Measurements from ENCODE around the gene ATP13A1.

Gene ATP13A1

GRCh38 chr19:19636573-19637185 is 26.8 kb downstream of the ATP13A1 start:
- Histone ChIP-seq H3K4me3 (ENCODE audit: severe bottlenecking) (no peak overlapping the region), H3K4me1 (ENCODE audit: insufficient read depth, poor library complexity, severe bottlenecking) (no peaks in the 10 kb centered on the region), H3K27me3 (ENCODE audit: insufficient read depth, poor library complexity, severe bottlenecking) (no peaks in the 10 kb centered on the region), H3K27ac (ENCODE audit: poor library complexity, severe bottlenecking) (no peak overlapping the region), H3K36me3 (ENCODE audit: low read depth) (peaks cover 9% of the 10 kb centered on the region), H3K9me3 (ENCODE audit: severe bottlenecking) (no peaks in the 10 kb centered on the region)
- DNase-seq (ENCODE audit: low spot score) (no peak), ATAC-seq (ENCODE audit: low read depth) (no peak; the same call in 2 of the 3 replicates)
- TF ChIP-seq CTCF (IDR thresholded peaks at IDR 0.05; ENCODE audit: poor library complexity, severe bottlenecking): no peak

GRCh38 chr19:19635313-19635702 is 28.2 kb downstream of the ATP13A1 start:
- peaks cover 9% of the 10 kb centered on the region for H3K36me3 ChIP-seq (ENCODE audit: low read depth)
- no peak for DNase-seq (ENCODE audit: low spot score)
- no peaks in the 10 kb centered on the region for H3K4me1 ChIP-seq (ENCODE audit: insufficient read depth, poor library complexity, severe bottlenecking)
- no peak overlapping the region for H3K27ac ChIP-seq (ENCODE audit: poor library complexity, severe bottlenecking)
- H3K9me3 ChIP-seq (ENCODE audit: severe bottlenecking): no peaks in the 10 kb centered on the region
- no peak overlapping the region for H3K4me3 ChIP-seq (ENCODE audit: severe bottlenecking)
- no peak for TF ChIP-seq CTCF (IDR thresholded peaks at IDR 0.05; ENCODE audit: poor library complexity, severe bottlenecking)
- H3K27me3 ChIP-seq (ENCODE audit: insufficient read depth, poor library complexity, severe bottlenecking): no peaks in the 10 kb centered on the region
- ATAC-seq (ENCODE audit: low read depth): no peak

- Histone ChIP-seq H3K4me1 (ENCODE audit: insufficient read depth, poor library complexity, severe bottlenecking) (no peaks in the 10 kb centered on the region), H3K27ac (ENCODE audit: poor library complexity, severe bottlenecking) (no peak overlapping the region), H3K27me3 (ENCODE audit: insufficient read depth, poor library complexity, severe bottlenecking) (no peaks in the 10 kb centered on the region), H3K36me3 (ENCODE audit: low read depth) (peaks cover 9% of the 10 kb centered on the region), H3K4me3 (ENCODE audit: severe bottlenecking) (no peak overlapping the region), H3K9me3 (ENCODE audit: severe bottlenecking) (no peaks in the 10 kb centered on the region)
- no peak for TF ChIP-seq CTCF (IDR thresholded peaks at IDR 0.05; ENCODE audit: poor library complexity, severe bottlenecking)
- ATAC-seq (ENCODE audit: low read depth): no peak
- no peak for DNase-seq (ENCODE audit: low spot score)
Measured at GRCh38 chr19:19634516-19635312, 28.8 kb downstream of the ATP13A1 start.

- TF ChIP-seq CTCF (IDR thresholded peaks at IDR 0.05; ENCODE audit: poor library complexity, severe bottlenecking): no peak
- Histone ChIP-seq H3K4me1 (ENCODE audit: insufficient read depth, poor library complexity, severe bottlenecking) (no peaks in the 10 kb centered on the region), H3K36me3 (ENCODE audit: low read depth) (peaks cover 9% of the 10 kb centered on the region), H3K9me3 (ENCODE audit: severe bottlenecking) (no peaks in the 10 kb centered on the region), H3K27me3 (ENCODE audit: insufficient read depth, poor library complexity, severe bottlenecking) (no peaks in the 10 kb centered on the region), H3K27ac (ENCODE audit: poor library complexity, severe bottlenecking) (no peak overlapping the region), H3K4me3 (ENCODE audit: severe bottlenecking) (no peak overlapping the region)
- no peak for DNase-seq (ENCODE audit: low spot score)
- ATAC-seq (ENCODE audit: low read depth): no peak
Measured at GRCh38 chr19:19633711-19634515, 29.6 kb downstream of the ATP13A1 start.

All from RWPE2 (cell line).